Stomach (tissue), 9 donors: ENCODE results near the gene EIF4G3. TPM values are rescaled to one million over a fixed set of nuclear protein-coding genes. Genes with fewer than 3 reads are reported as not detected.
"Not testable (repeated sequence)": the region's sequence is repeated elsewhere in the genome, so short reads cannot be mapped to it uniquely, and the experiment has no call there.

Experiments
- DNase-seq, 2 donors: peaks; one replicate each; pipeline versions ENCODE4 v3.0.0 to v3.0.0-alpha.2; 2013 to 2019
- H3K27ac ChIP-seq, 5 donors: fragments of 200-600 bp in 4 of 5; sonication (generic) in 4 of 5; one replicate each; pipeline ENCODE4 v1.5.1; 2013 to 2019; ENCODE audit warnings: mild to moderate bottlenecking in 1 of 5, moderate library complexity in 1 of 5
- H3K27me3 ChIP-seq, 3 donors: fragments of 200-600 bp; sonication (generic); one replicate each; pipeline ENCODE4 v1.5.1; 2017 to 2019; ENCODE audit warnings: mixed run types in 1 of 3
- H3K36me3 ChIP-seq, 4 donors: fragments of 200-600 bp; sonication (generic); 1 replicate in 3 of 4; 2 replicates in 1 of 4; pipeline ENCODE4 v1.5.1; 2016 to 2019
- H3K4me1 ChIP-seq, 4 donors: fragments of 200-600 bp; sonication (generic); one replicate each; pipeline ENCODE4 v1.5.1; 2016 to 2019
- H3K4me3 ChIP-seq, 4 donors: fragments of 200-600 bp; sonication (generic) in 3 of 4; one replicate each; pipeline ENCODE4 v1.5.1; 2016 to 2019; ENCODE audit warnings: mild to moderate bottlenecking in 1 of 4
- H3K9me3 ChIP-seq, 4 donors: fragments of 200-600 bp; sonication (generic); one replicate each; pipeline ENCODE4 v1.5.1; 2016 to 2019
- EP300 ChIP-seq: sonication (generic); formaldehyde crosslinking; IDR thresholded peaks from one replicate; pipeline ENCODE4 v1.6.1; 2017; ENCODE audit warnings: antibody characterized with exemption
- POLR2A ChIP-seq, 4 donors: fragments of 450-650 bp; IDR thresholded peaks; one replicate each; pipeline ENCODE4 v1.6.1; 2016; ENCODE audit warnings: antibody characterized with exemption in 4 of 4, control low read depth in 2 of 4, mild to moderate bottlenecking in 1 of 4, moderate library complexity in 1 of 4
- POLR2AphosphoS5 ChIP-seq, 3 donors: sonication (generic); formaldehyde crosslinking; IDR thresholded peaks; one replicate each; pipeline ENCODE4 v1.6.1; 2016; ENCODE audit warnings: antibody characterized with exemption in 3 of 3
- WGBS, 5 donors: extraction: QIAGEN DNeasy Blood & Tissue Kit in 3 of 5; methylation state at CpG; one replicate each; pipeline versions ENCODE4 v1.1.5 to v1.1.7; 2013 to 2018; 5-methylcytosine and 5-hydroxymethylcytosine counted together
- intact Hi-C: fragments of 100-400 bp; cut with DNase I; formaldehyde crosslinking; loops from one replicate; pipeline ENCODE4 v1.15.1; 2023; ENCODE audit warnings: low total_unique reads
- polyA plus RNA-seq, 3 donors: library from polyadenylated mRNA; stranded (reverse); fragments of 200-250 nt; gene quantifications; one replicate each; pipeline ENCODE4 v1.2.3, GENCODE V29; 2013
- total RNA-seq, 5 donors: library from RNA; depleted of rRNA; stranded (reverse); fragments of >200 nt; gene quantifications; one replicate each; pipeline versions ENCODE4 v1.1.0 to v1.2.3, GENCODE V29; 2014 to 2016
- TF ChIP-seq, protein P1 (sequence below), 7 experiments: fragments of 450-650 bp in 4 of 7; fragments of 200-600 bp in 3 of 7; sonication (generic) in 3 of 7; IDR thresholded peaks; one replicate each; pipeline ENCODE4 v1.5.1; 2016 to 2019; ENCODE audit warnings: antibody characterized with exemption in 7 of 7, control low read depth in 2 of 7, mild to moderate bottlenecking in 1 of 7
- donor health status: healthy with polysubstance abuse.
- donor health status: Bipolar disorder and iron deficiency.
- donor health status: healthy.

The EIF4G3 gene
- total and polyA plus RNA-seq, 8 donors, result 6.3 to 63.3 (median 44.7) TPM

DNA sequence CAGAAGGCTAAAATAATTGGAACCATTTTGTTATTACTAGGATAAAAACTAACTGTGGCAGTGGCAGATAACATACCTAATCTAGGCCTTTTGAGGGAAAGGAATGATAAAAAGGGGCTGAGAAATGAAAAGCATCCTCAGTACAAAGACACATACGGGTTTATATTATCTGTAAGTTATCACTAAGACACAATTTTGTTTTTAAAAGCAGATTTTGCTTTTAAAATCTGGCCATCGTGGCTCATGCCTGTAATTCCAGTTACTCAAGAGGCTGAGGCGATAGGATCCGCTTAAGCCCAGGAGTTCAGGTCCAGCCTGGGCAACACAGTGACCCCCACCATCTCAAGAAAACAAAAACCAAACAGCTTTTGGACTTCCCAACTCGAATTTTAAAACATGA, 364.8 kb downstream of the EIF4G3 start:
- DNase-seq, result no peak
- H3K36me3 ChIP-seq, result peaks cover 5 to 54% (median 38%) of the 10 kb centered on the region in 4 donors
- no peak for TF ChIP-seq POLR2A (IDR thresholded peaks at IDR 0.05)
- no peak for TF ChIP-seq EP300
- TF ChIP-seq, protein P1, sequence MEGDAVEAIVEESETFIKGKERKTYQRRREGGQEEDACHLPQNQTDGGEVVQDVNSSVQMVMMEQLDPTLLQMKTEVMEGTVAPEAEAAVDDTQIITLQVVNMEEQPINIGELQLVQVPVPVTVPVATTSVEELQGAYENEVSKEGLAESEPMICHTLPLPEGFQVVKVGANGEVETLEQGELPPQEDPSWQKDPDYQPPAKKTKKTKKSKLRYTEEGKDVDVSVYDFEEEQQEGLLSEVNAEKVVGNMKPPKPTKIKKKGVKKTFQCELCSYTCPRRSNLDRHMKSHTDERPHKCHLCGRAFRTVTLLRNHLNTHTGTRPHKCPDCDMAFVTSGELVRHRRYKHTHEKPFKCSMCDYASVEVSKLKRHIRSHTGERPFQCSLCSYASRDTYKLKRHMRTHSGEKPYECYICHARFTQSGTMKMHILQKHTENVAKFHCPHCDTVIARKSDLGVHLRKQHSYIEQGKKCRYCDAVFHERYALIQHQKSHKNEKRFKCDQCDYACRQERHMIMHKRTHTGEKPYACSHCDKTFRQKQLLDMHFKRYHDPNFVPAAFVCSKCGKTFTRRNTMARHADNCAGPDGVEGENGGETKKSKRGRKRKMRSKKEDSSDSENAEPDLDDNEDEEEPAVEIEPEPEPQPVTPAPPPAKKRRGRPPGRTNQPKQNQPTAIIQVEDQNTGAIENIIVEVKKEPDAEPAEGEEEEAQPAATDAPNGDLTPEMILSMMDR (IDR thresholded peaks at IDR 0.05), result no peak
- no peak for TF ChIP-seq POLR2AphosphoS5 (IDR thresholded peaks at IDR 0.05)
- no peak overlapping the region for H3K4me3 ChIP-seq
- no peaks in the 10 kb centered on the region for H3K4me1 ChIP-seq
- no peaks in the 10 kb centered on the region for H3K9me3 ChIP-seq
- intact Hi-C loops, result no loop called here
- WGBS, 5 donors, result 81 to 94% (median 89%) methylated on average over 5 of the region's 5 CpGs
- H3K27ac ChIP-seq, result no peak overlapping the region
- no peaks in the 10 kb centered on the region for H3K27me3 ChIP-seq

DNA sequence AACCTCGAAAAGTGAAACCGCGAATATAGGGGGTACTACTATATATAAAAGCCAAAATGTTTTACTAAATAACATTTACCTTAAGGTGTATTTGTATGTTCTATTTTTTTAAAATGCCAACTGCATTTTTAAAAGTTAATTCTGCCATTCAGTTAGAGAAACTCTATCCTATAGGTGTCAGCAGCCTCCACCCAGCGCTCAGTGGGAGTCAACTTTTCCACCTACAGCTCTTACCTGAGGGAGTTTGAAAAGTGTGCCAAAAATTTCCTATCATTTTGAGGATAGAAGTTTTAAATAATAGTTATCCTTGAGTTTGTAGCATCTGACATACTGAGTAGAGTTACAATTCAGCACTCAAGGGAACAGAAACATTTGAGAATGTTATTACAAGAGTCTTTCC, 383.5 kb downstream of the EIF4G3 start:
- WGBS, 5 donors, result 96 to 99% (median 98%) methylated on average over 4 of the region's 4 CpGs
- Histone ChIP-seq H3K9me3 (no peaks in the 10 kb centered on the region), H3K27me3 (no peaks in the 10 kb centered on the region), H3K4me1 (peaks cover 0 to 4% (median under 1%) of the 10 kb centered on the region in 4 donors), H3K4me3 (no peak overlapping the region), H3K36me3 (no peaks in the 10 kb centered on the region), H3K27ac (no peak overlapping the region)
- no peak for DNase-seq
- intact Hi-C loops, result no loop called here
- TF ChIP-seq, protein P1 (IDR thresholded peaks at IDR 0.05), result no peak
- TF ChIP-seq POLR2A (IDR thresholded peaks at IDR 0.05) (no peak), POLR2AphosphoS5 (IDR thresholded peaks at IDR 0.05) (no peak)

DNA sequence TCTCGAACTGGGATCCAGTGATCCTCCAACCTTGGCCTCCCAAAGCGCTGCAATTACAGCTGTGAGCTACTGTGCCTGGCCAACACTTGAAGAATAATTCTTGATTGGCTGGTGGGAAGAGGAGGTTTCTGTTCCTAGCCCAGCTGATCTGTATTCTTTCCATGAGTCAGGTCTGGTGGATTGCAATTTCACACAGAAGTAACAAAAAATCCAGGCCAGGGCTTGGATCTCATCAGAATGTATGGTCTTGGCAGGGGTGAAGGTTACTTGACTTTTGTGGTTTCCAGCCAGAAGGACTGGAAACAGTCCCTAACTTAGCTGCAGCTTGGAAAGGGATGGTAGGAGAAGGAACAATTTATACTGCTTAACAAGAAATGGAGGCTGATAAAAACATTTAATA, 384.5 kb downstream of the EIF4G3 start:
- 74 to 88% (median 80%) methylated on average over 2 of the region's 2 CpGs for WGBS, 5 donors

DNA sequence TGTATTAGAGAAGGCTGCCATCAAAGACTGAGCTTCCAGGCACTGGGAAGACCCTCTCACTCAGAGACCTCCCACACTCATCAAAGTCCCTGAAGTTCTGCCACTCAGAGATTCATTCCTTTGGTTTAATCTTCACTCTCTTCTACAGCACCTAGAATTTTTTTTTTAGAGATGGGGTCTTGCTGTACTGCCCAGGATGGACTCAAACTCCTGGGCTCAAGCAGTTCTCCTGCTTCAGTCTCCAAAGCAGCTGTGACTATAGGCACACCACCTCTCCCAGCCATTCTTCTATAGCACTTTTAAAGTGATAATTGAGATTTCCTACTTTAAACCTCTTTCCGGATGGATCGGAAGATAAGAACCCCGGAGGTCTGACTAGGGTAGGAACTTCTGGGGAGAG, 385.9 kb downstream of the EIF4G3 start:
- H3K36me3 ChIP-seq, result no peaks in the 10 kb centered on the region
- H3K9me3 ChIP-seq, result no peaks in the 10 kb centered on the region
- DNase-seq, result no peak
- H3K4me1 ChIP-seq, result peaks cover 0 to 10% (median 9%) of the 10 kb centered on the region in 4 donors
- no peaks in the 10 kb centered on the region for H3K27me3 ChIP-seq
- TF ChIP-seq POLR2AphosphoS5 (IDR thresholded peaks at IDR 0.05), result no peak
- TF ChIP-seq EP300, result no peak
- TF ChIP-seq, protein P1 (IDR thresholded peaks at IDR 0.05), result no peak
- no peak for TF ChIP-seq POLR2A (IDR thresholded peaks at IDR 0.05)
- no peak overlapping the region for H3K4me3 ChIP-seq
- H3K27ac ChIP-seq, result no peak overlapping the region
- WGBS, 5 donors, result 79 to 91% (median 82%) methylated on average over 3 of the region's 3 CpGs
- intact Hi-C loops, result no loop called here

More for the DNA sequence above, 384.5 kb downstream of the EIF4G3 start:
- TF ChIP-seq, protein P1 (IDR thresholded peaks at IDR 0.05), result no peak
- no peak for TF ChIP-seq POLR2AphosphoS5 (IDR thresholded peaks at IDR 0.05)
- TF ChIP-seq POLR2A (IDR thresholded peaks at IDR 0.05), result no peak
- TF ChIP-seq EP300, result no peak
- Histone ChIP-seq H3K27me3 (no peaks in the 10 kb centered on the region), H3K9me3 (no peaks in the 10 kb centered on the region), H3K36me3 (no peaks in the 10 kb centered on the region), H3K4me1 (peaks cover 0 to 8% (median 6%) of the 10 kb centered on the region in 4 donors), H3K4me3 (no peak overlapping the region), H3K27ac (no peak overlapping the region)
- DNase-seq, result peak in 1 of 2 donors; percentile 62
- intact Hi-C loops, result no loop called here

DNA sequence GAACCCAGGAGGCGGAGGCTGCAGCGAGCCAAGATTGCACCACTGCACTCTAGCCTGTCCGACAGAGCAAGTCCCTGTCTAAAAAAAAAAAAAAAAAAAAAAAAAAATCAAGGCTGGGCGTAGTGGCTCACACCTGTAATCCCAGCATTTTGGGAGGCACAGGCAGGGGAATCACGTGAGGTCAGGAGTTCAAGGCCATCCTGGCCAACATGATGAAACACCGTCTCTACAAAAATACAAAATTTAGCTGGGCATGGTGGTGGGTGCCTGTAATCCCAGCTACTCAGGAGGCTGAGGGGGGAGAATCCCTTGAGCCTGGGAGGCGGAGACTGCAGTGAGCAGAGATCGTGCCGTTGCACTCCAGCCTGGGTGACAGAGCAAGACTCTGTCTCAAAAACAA, 387.1 kb downstream of the EIF4G3 start:
- H3K27ac ChIP-seq, H3K27me3 ChIP-seq, H3K36me3 ChIP-seq, DNase-seq, intact Hi-C loops, H3K9me3 ChIP-seq, H3K4me3 ChIP-seq: not testable (repeated sequence)
- WGBS, 5 donors, result 88 to 94% (median 92%) methylated on average over 9 of the region's 9 CpGs
- peaks cover 9 to 22% (median 20%) of the 10 kb centered on the region in 4 donors for H3K4me1 ChIP-seq
